SK-N-SH treated with all-trans-retinoic acid at 6 μM for 48 hours (cell line): ENCODE measurements around the gene EPHA6.
"Not testable (repeated sequence)": the region's sequence is repeated elsewhere in the genome, so short reads cannot be mapped to it uniquely, and the experiment has no call there.

Source experiments
- ARNTL ChIP-seq: fragments of 450-650 bp; formaldehyde crosslinking; IDR thresholded peaks from 2 replicates; pipeline ENCODE4 v1.5.0; 2020; ENCODE audit warnings: low read depth, mild to moderate bottlenecking, moderate library complexity, borderline replicate concordance
- CSDC2 ChIP-seq: fragments of 250-450 bp; sonication (Bioruptor Pico); IDR thresholded peaks from 2 replicates; pipeline ENCODE4 v1.5.0; 2020; ENCODE audit warnings: mild to moderate bottlenecking, moderate library complexity
- GLIS3 ChIP-seq: fragments of 250-450 bp; sonication (Bioruptor Pico); IDR thresholded peaks from 2 replicates; pipeline ENCODE4 v1.5.0; 2020; ENCODE audit warnings: mild to moderate bottlenecking, moderate library complexity
- OSR1 ChIP-seq: fragments of 250-450 bp; sonication (Bioruptor Pico); IDR thresholded peaks from 2 replicates; pipeline ENCODE4 v1.8.0; 2022; ENCODE audit warnings: moderate library complexity, mild to moderate bottlenecking, inconsistent platforms
- ZFP30 ChIP-seq: fragments of 450-650 bp; formaldehyde crosslinking; IDR thresholded peaks from 2 replicates; pipeline ENCODE4 v1.5.0; 2022; ENCODE audit warnings: mild to moderate bottlenecking, moderate library complexity
- ZNF70 ChIP-seq: fragments of 450-650 bp; formaldehyde crosslinking; IDR thresholded peaks from 2 replicates; pipeline ENCODE4 v1.5.0; 2020; ENCODE audit warnings: mild to moderate bottlenecking, moderate library complexity

DNA sequence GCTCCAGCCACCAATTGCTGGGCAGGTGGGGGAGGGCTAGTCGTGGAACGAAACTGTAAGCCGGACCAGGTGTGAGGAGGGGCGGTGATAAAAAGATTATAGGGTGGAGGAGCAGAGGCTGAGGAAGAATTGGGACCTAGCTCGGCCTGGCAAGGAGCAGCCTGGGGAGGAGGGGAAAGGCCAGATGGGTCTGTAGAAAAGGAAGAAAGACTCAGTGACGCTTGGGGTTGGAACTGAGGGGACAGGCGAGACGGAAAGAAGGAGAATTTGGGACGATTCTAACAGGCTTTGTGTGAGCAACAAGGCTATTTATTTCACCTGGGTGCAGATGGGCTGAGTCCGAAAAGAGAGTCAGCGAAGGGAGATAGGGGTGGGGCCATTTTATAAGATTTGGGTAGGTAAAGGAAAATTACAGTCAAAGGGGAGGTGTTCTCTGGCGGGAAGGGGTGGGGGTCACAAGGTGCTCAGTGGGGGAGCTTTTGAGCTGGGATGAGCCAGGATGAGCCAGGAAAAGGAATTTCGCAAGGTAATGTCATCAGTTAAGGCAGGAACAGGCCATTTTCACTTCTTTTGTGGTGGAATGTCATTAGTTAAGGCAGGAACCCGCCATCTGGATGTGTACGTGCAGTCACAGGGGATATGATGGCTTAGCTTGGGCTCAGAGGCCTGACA lies 462.6 kb downstream of the EPHA6 start:
- TF ChIP-seq ZFP30 (CRISPR knock-in tag); ARNTL (CRISPR knock-in tag); OSR1; CSDC2; GLIS3 (CRISPR knock-in tag); ZNF70 (CRISPR knock-in tag): not testable (repeated sequence)
